Activated naive CD8-positive, alpha-beta T cell (primary cell): ENCODE data around the gene PGBD4.

ENCODE experiments used
- H3K27ac Mint-ChIP-seq: one replicate; pipeline ENCODE4 v1.8.0; 2021; ENCODE audit warnings: mixed read lengths
- H3K27me3 Mint-ChIP-seq: one replicate; pipeline ENCODE4 v1.8.0; 2021; ENCODE audit warnings: mixed read lengths
- H3K36me3 Mint-ChIP-seq: one replicate; pipeline ENCODE4 v1.8.0; 2021; ENCODE audit warnings: mixed read lengths
- H3K4me1 Mint-ChIP-seq: one replicate; pipeline ENCODE4 v1.8.0; 2021; ENCODE audit warnings: low read depth, mixed read lengths
- H3K4me3 Mint-ChIP-seq: one replicate; pipeline ENCODE4 v1.8.0; 2021; ENCODE audit warnings: mild to moderate bottlenecking, mixed read lengths
- H3K9me3 Mint-ChIP-seq: one replicate; pipeline ENCODE4 v1.8.0; 2021; ENCODE audit warnings: low read depth, mixed read lengths

PGBD4 gene

GRCh38 chr15:34101366-34102174 lies at the start of gene PGBD4, which contains the start of gene EMC7:
TSS of gene PGBD4 (plus strand) at chr15:34102083. CDS start at chr15:34102532, 449 bp downstream.
TSS of gene EMC7 (minus strand) at chr15:34101862. CDS start at chr15:34101839, 23 bp downstream.
- H3K4me3 Mint-ChIP-seq: peak within 1 kb of the TSS; percentile 98
- H3K27ac Mint-ChIP-seq: peak within 1 kb of the TSS; percentile 95
- peaks cover 3% of the 10 kb centered on the region for H3K9me3 Mint-ChIP-seq
- peaks cover 41% of the 10 kb centered on the region for H3K4me1 Mint-ChIP-seq
- H3K27me3 Mint-ChIP-seq: no peaks in the 10 kb centered on the region
- peaks cover 21% of the 10 kb centered on the region for H3K36me3 Mint-ChIP-seq

DNA sequence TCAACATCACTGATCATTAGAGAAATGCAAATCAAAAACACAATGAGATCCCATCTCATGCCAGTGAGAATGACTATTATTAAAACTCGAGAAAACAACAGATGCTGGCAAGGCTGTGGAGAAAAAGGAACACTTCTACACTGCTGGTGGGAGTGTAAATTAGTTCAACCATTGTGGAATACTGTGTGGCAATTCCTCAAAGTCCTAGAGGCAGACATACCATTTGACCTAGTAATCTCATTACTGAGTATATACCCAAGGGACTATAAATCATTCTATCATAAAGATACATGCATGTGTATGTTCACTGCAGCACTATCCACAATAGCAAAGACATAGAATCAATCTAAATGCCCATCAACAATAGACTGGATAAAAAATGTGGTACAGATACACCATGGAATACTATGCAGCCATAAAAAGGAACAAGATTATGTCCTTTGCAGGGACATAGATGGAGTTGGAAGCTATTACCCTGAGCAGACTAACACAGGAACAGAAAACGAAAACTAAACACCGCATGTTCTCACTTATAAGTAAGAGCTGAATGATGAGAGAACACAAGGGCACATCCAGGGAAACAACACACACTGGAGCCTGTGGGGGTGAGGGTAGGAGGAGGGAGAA lies 47.7 kb upstream of the PGBD4 start:
- Mint-ChIP-seq H3K27ac (no peak overlapping the region), H3K9me3 (peaks cover 18% of the 10 kb centered on the region), H3K36me3 (peaks cover 20% of the 10 kb centered on the region), H3K27me3 (no peaks in the 10 kb centered on the region), H3K4me1 (no peaks in the 10 kb centered on the region), H3K4me3 (no peak overlapping the region)

DNA sequence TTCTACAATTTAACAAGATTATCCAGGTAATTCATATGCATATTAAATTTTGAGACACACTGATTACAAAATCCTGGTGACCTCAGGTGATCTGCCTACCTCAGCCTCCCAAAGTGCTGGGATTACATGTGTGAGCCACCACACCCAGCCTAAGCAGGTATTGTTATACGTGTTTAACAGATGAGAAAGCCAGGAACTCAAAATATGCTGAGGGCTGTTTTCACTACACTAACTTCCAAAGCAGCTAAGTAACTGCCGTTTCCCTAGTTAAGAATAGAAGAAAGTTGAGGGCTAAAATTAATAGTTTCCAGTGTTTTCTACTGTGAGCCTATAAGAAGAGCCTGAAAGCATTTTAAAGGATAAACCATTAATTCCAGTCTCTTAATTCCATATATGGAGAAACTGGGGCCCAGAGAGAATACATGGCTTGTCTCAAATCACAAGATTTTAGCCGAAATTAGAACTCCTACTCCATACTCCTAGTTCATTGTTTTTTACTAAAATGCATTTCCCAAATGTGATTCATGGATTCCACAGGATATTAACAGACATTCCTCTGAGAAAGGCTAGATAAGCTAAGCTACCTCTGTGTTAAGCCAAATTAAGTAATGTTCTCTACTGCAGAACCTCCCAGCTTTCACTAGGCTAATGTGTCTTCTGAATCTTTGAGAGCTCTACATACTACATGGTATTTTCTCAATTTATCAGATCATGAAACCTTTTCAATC lies 45.9 kb upstream of the PGBD4 start:
- Mint-ChIP-seq H3K9me3 (peaks cover 7% of the 10 kb centered on the region), H3K27me3 (no peaks in the 10 kb centered on the region), H3K4me1 (no peaks in the 10 kb centered on the region), H3K36me3 (peaks cover 7% of the 10 kb centered on the region), H3K27ac (no peak overlapping the region), H3K4me3 (no peak overlapping the region)

GRCh38 chr15:34056911-34057310 lies 45.0 kb upstream of the PGBD4 start:
- Mint-ChIP-seq H3K27ac (no peak overlapping the region), H3K27me3 (no peaks in the 10 kb centered on the region), H3K4me3 (no peak overlapping the region), H3K9me3 (no peaks in the 10 kb centered on the region), H3K36me3 (no peaks in the 10 kb centered on the region), H3K4me1 (no peaks in the 10 kb centered on the region)

DNA sequence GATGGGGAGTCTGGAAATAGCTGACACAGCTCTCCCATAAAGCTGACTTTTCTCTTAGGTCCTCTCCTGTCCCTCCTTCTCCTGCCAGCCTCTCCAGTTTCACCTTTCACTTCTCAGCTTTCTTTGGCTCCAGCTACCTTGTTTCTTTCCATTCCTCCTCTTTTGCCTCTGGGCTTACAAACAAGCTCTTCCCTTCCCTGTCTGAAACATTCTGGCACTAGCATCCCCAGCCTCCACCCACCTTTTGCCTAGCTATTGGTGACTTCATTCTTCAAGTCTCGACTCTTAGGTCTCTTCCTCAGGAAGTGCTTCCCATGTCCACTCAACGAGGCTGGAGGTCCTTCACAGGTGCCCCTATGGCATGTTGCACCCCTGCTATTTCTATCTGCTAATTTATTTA lies 42.4 kb upstream of the PGBD4 start:
- Mint-ChIP-seq H3K36me3 (no peaks in the 10 kb centered on the region), H3K27ac (peak overlapping the region; percentile 24), H3K27me3 (no peaks in the 10 kb centered on the region), H3K9me3 (no peaks in the 10 kb centered on the region), H3K4me3 (no peak overlapping the region), H3K4me1 (no peaks in the 10 kb centered on the region)

DNA sequence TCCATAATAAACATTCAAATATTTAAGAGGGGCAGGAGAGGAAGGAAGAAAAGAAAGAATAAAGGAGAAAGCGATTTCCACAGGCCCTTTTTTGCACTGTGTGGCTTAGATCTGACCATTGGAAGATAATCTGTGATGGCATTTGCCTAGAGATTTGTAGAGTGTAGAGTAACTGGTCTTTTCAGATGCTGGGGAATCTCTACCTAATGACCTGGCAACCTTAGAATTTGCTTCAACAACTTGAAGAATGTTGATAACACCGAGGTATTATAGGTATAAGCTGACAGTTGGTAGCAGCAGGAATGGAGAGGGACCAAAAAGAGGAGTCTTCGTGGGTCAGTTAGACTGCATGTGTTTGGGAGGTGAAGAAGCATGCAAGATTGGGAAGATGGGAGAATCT lies 41.9 kb upstream of the PGBD4 start:
- H3K4me1 Mint-ChIP-seq: no peaks in the 10 kb centered on the region
- no peak overlapping the region for H3K4me3 Mint-ChIP-seq
- H3K27me3 Mint-ChIP-seq: no peaks in the 10 kb centered on the region
- no peaks in the 10 kb centered on the region for H3K36me3 Mint-ChIP-seq
- H3K9me3 Mint-ChIP-seq: no peaks in the 10 kb centered on the region
- H3K27ac Mint-ChIP-seq: peak overlapping the region; percentile 24

- no peaks in the 10 kb centered on the region for H3K36me3 Mint-ChIP-seq
- H3K27me3 Mint-ChIP-seq: no peaks in the 10 kb centered on the region
- no peaks in the 10 kb centered on the region for H3K9me3 Mint-ChIP-seq
- no peaks in the 10 kb centered on the region for H3K4me1 Mint-ChIP-seq
- H3K4me3 Mint-ChIP-seq: no peak overlapping the region
- H3K27ac Mint-ChIP-seq: no peak overlapping the region
These were observed 37.4 kb upstream of the PGBD4 start for GRCh38 chr15:34064438-34064837.

GRCh38 chr15:34065261-34065660 lies 36.6 kb upstream of the PGBD4 start:
- Mint-ChIP-seq H3K27me3 (no peaks in the 10 kb centered on the region), H3K4me3 (no peak overlapping the region), H3K9me3 (no peaks in the 10 kb centered on the region), H3K36me3 (no peaks in the 10 kb centered on the region), H3K4me1 (no peaks in the 10 kb centered on the region), H3K27ac (no peak overlapping the region)

- Mint-ChIP-seq H3K27me3 (no peaks in the 10 kb centered on the region), H3K4me1 (no peaks in the 10 kb centered on the region), H3K9me3 (no peaks in the 10 kb centered on the region), H3K4me3 (no peak overlapping the region), H3K36me3 (no peaks in the 10 kb centered on the region), H3K27ac (no peak overlapping the region)
These were observed 35.9 kb upstream of the PGBD4 start for GRCh38 chr15:34065941-34066340.

DNA sequence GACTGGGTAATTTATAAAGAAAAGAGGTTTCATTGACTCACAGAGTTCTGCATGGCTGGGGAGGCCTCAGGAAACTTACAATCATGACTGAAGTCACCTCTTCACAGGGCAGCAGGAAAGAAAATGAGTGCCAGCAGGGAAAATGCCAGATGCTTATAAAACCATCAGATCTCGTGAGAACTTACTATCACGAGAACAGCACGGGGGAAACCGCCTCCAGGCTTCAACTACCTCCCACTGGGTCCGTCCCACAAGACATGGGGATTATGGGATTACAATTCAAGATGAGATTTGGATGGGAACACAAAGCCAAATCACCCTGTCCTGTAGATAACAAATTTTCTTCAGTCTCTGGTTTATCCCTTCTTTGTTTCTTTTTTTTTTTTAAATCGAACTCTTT lies 31.9 kb upstream of the PGBD4 start:
- no peaks in the 10 kb centered on the region for H3K4me1 Mint-ChIP-seq
- H3K27ac Mint-ChIP-seq: no peak overlapping the region
- no peak overlapping the region for H3K4me3 Mint-ChIP-seq
- H3K36me3 Mint-ChIP-seq: peaks cover 2% of the 10 kb centered on the region
- no peaks in the 10 kb centered on the region for H3K27me3 Mint-ChIP-seq
- no peaks in the 10 kb centered on the region for H3K9me3 Mint-ChIP-seq

DNA sequence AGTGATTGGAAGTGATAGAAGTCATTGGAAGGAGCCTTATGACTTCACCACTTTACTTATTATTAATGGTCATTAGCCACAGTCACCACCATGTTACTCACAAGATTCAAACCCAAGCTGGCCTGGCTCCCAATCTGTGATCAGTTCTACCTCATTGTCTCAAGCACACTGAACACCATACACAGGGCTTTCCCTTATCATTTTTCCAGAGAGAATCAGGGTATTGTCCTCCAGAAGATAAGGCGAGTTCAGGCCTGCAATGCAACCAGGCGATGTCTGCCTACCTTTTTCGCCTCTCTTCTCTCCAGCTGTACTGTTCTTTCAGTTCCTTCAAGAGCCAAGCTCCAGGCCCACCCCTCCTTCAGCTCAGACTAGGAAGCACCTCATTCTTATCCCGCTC lies 25.1 kb upstream of the PGBD4 start:
- no peak overlapping the region for H3K4me3 Mint-ChIP-seq

DNA sequence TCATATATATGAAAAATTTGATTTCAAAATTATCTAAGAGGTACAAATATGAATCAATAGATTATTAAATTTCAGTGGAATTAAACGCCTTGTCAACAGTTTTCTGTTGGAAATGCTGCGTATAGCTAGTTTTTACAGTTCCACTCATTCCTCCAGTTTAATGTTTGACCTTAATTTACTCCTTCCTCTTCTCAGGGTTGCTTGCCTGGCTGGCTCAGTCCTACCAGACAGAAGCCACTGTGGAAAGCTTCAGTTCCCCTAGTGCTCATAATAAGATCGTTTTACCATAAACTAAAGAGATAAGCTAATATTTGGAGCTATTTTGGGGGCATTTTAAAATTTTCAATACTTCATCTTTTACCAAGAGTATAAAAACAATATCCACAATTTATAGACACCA lies 23.0 kb upstream of the PGBD4 start:
- Mint-ChIP-seq H3K4me3 (no peak overlapping the region), H3K27ac (no peak overlapping the region), H3K36me3 (peaks cover 8% of the 10 kb centered on the region), H3K4me1 (no peaks in the 10 kb centered on the region), H3K9me3 (no peaks in the 10 kb centered on the region), H3K27me3 (no peaks in the 10 kb centered on the region)

More for the DNA sequence above, 25.1 kb upstream of the PGBD4 start:
- H3K4me1 Mint-ChIP-seq: no peaks in the 10 kb centered on the region
- H3K36me3 Mint-ChIP-seq: peaks cover 5% of the 10 kb centered on the region
- H3K27me3 Mint-ChIP-seq: no peaks in the 10 kb centered on the region
- no peaks in the 10 kb centered on the region for H3K9me3 Mint-ChIP-seq
- no peak overlapping the region for H3K27ac Mint-ChIP-seq

DNA sequence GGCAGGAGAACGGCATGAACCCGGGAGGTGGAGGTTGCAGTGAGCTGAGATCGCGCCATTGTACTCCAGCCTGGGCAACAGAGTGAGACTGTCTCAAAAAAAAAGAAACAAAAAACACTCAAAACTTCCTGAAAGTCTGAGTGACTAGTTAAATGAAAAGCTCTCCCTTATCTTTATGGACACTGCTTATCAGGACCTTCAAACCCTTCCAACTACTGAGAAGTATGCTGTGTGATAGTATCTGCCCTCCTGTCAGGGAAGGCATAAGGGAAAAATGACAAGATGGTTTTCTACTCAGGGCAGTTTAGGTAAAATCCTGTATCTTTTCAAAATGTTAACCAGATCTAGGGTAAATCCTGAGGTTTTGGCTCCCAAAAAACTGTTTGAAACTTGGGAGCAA lies 22.0 kb upstream of the PGBD4 start:
- Mint-ChIP-seq H3K36me3 (peaks cover 8% of the 10 kb centered on the region), H3K27ac (no peak overlapping the region), H3K4me1 (no peaks in the 10 kb centered on the region), H3K9me3 (no peaks in the 10 kb centered on the region), H3K27me3 (no peaks in the 10 kb centered on the region), H3K4me3 (no peak overlapping the region)

DNA sequence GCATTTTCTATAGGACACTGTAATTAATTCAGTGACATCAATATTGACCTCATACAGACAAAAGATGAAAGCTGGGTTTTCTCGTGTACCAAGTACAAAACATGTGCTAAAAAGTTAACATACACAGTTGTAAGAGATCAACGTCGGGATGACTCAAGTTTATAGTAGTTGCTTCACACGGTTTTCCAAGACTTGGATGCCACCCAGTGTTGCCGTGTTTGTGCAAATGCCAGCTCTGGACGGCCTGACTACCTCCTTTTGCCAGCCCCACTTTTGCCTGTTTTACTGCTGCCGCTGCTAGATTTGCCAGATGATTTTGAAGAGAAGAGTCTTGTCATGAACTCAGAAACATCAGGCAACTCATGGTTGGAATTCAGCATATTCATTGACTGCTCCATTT lies 17.8 kb upstream of the PGBD4 start:
- H3K9me3 Mint-ChIP-seq: no peaks in the 10 kb centered on the region
- H3K36me3 Mint-ChIP-seq: peaks cover 7% of the 10 kb centered on the region
- no peaks in the 10 kb centered on the region for H3K4me1 Mint-ChIP-seq
- no peak overlapping the region for H3K27ac Mint-ChIP-seq
- H3K4me3 Mint-ChIP-seq: no peak overlapping the region
- H3K27me3 Mint-ChIP-seq: no peaks in the 10 kb centered on the region

GRCh38 chr15:34085746-34086145 lies 16.1 kb upstream of the PGBD4 start:
- Mint-ChIP-seq H3K9me3 (no peaks in the 10 kb centered on the region), H3K4me3 (no peak overlapping the region), H3K27me3 (no peaks in the 10 kb centered on the region), H3K27ac (no peak overlapping the region), H3K36me3 (peaks cover 10% of the 10 kb centered on the region), H3K4me1 (peaks cover 3% of the 10 kb centered on the region)
